ENCODE data around the gene DTX3L. TPM values are rescaled to one million over a fixed set of nuclear protein-coding genes. Genes with fewer than 3 reads are reported as not detected.
A peak's percentile ranks its signal among the peaks of the same experiment; 100 is the strongest.

Gene DTX3L
- 7.7 TPM for polyA plus RNA-seq (2013, experiment 1 of 2; ENCODE audit: insufficient read length)
- polyA plus RNA-seq (2013, experiment 2 of 2; ENCODE audit: insufficient read length) = 8.0 TPM

- DNase-seq = peak; percentile 82
These were observed at the start of gene DTX3L, which contains the start of gene PARP9 for GRCh38 chr3:122564155-122564912. TSS of gene DTX3L (plus strand) at chr3:122564338. CDS start at chr3:122564427, 89 bp downstream. TSS of gene PARP9 (minus strand) at chr3:122564300. CDS start at chr3:122559620, 4,680 bp downstream.

- DNase-seq = no peak
These were observed 49.1 kb upstream of the DTX3L start for GRCh38 chr3:122515020-122515468.

- no peak for DNase-seq
These were observed 48.3 kb upstream of the DTX3L start for GRCh38 chr3:122515870-122516269.

- DNase-seq = no peak
These were observed 47.2 kb upstream of the DTX3L start for GRCh38 chr3:122516846-122517360.

- peak; percentile 17 for DNase-seq
These were observed 44.4 kb upstream of the DTX3L start for GRCh38 chr3:122519693-122520092.

GRCh38 chr3:122520861-122521260 is 43.3 kb upstream of the DTX3L start:
- no peak for DNase-seq

- DNase-seq = no peak
These were observed 40.8 kb upstream of the DTX3L start for GRCh38 chr3:122523317-122523716.

GRCh38 chr3:122530164-122530563 is 34.0 kb upstream of the DTX3L start:
- no peak for DNase-seq

- no peak for DNase-seq
These were observed 30.7 kb upstream of the DTX3L start for GRCh38 chr3:122533480-122533879.

GRCh38 chr3:122533931-122534334 is 30.2 kb upstream of the DTX3L start:
- DNase-seq = peak; percentile 63

- no peak for DNase-seq
These were observed 28.0 kb upstream of the DTX3L start for GRCh38 chr3:122535964-122536631.

- no peak for DNase-seq
These were observed 27.5 kb upstream of the DTX3L start for GRCh38 chr3:122536632-122537001.

GRCh38 chr3:122538956-122539490 is 25.1 kb upstream of the DTX3L start:
- no peak for DNase-seq

- DNase-seq = no peak
These were observed 18.0 kb upstream of the DTX3L start for GRCh38 chr3:122546151-122546550.

- no peak for DNase-seq
These were observed 16.1 kb upstream of the DTX3L start for GRCh38 chr3:122548076-122548475.

- no peak for DNase-seq
These were observed 15.5 kb upstream of the DTX3L start for GRCh38 chr3:122548619-122549018.

- no peak for DNase-seq
These were observed 11.0 kb upstream of the DTX3L start for GRCh38 chr3:122553171-122553570.

GRCh38 chr3:122555275-122556071 is 8.7 kb upstream of the DTX3L start:
- DNase-seq = peak; percentile 19

GRCh38 chr3:122557356-122557755 is 6.8 kb upstream of the DTX3L start:
- DNase-seq = no peak

GRCh38 chr3:122558605-122559004 is 5.5 kb upstream of the DTX3L start:
- DNase-seq = no peak

GRCh38 chr3:122559906-122560305 is 4.2 kb upstream of the DTX3L start:
- no peak for DNase-seq

GRCh38 chr3:122560680-122561079 is 3.5 kb upstream of the DTX3L start:
- peak; percentile 62 for DNase-seq
